Thyroid gland (tissue), 4 donors: ENCODE results near the gene LHX4.

Experiments used
- CTCF ChIP-seq, 6 experiments: fragments of 200-600 bp in 3 of 6; fragments of 450-650 bp in 3 of 6; sonication (generic) in 3 of 6; IDR thresholded peaks; one replicate each; pipeline ENCODE4 v1.5.1; 2016 to 2019; ENCODE audit warnings: antibody characterized with exemption in 6 of 6, mild to moderate bottlenecking in 2 of 6, inconsistent platforms in 1 of 6, moderate library complexity in 1 of 6
- POLR2A ChIP-seq, 2 donors: fragments of 450-650 bp; IDR thresholded peaks; one replicate each; pipeline ENCODE4 v1.6.1; 2017; ENCODE audit warnings: antibody characterized with exemption in 2 of 2, mild to moderate bottlenecking in 2 of 2, moderate library complexity in 1 of 2

- TF ChIP-seq CTCF (IDR thresholded peaks at IDR 0.05) (no peak), POLR2A (IDR thresholded peaks at IDR 0.05) (no peak)
Observed at GRCh38 chr1:180232521-180233043, 2.5 kb downstream of the LHX4 start.
